Measurements from ENCODE around the gene MAML3.

The MAML3 gene

GRCh38 chr4:139975830-139976272 lies 178.1 kb downstream of the MAML3 start:
- Histone ChIP-seq H3K27ac (peak overlapping the region; percentile 71 to 80), H3K27me3 (no peaks in the 10 kb centered on the region), H3K9me3 (no peaks in the 10 kb centered on the region), H3K36me3 (no peaks in the 10 kb centered on the region), H3K4me3 (no peak overlapping the region), H3K4me1 (peaks cover 0 to 70% (median 40%) of the 10 kb centered on the region in 4 donors)
- TF ChIP-seq, protein P1, sequence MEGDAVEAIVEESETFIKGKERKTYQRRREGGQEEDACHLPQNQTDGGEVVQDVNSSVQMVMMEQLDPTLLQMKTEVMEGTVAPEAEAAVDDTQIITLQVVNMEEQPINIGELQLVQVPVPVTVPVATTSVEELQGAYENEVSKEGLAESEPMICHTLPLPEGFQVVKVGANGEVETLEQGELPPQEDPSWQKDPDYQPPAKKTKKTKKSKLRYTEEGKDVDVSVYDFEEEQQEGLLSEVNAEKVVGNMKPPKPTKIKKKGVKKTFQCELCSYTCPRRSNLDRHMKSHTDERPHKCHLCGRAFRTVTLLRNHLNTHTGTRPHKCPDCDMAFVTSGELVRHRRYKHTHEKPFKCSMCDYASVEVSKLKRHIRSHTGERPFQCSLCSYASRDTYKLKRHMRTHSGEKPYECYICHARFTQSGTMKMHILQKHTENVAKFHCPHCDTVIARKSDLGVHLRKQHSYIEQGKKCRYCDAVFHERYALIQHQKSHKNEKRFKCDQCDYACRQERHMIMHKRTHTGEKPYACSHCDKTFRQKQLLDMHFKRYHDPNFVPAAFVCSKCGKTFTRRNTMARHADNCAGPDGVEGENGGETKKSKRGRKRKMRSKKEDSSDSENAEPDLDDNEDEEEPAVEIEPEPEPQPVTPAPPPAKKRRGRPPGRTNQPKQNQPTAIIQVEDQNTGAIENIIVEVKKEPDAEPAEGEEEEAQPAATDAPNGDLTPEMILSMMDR (IDR thresholded peaks at IDR 0.05) = no peak
- intact Hi-C loops (cut with DNase I; ENCODE audit: low total_unique reads) = loop anchor here (10.0 kb wide), 1 partner anchor 109 kb away; no protein-coding TSS in a partner anchor
- peak in 1 of 2 donors; percentile 41 for DNase-seq

- no peak for DNase-seq
- Histone ChIP-seq H3K27ac (peak overlapping the region; percentile 67 to 71), H3K36me3 (no peaks in the 10 kb centered on the region), H3K4me3 (no peak overlapping the region), H3K9me3 (no peaks in the 10 kb centered on the region), H3K4me1 (peaks cover 0 to 82% (median 37%) of the 10 kb centered on the region in 4 donors), H3K27me3 (no peaks in the 10 kb centered on the region)
- intact Hi-C loops (cut with DNase I; ENCODE audit: low total_unique reads) = loop anchor here (10.0 kb wide), 1 partner anchor 111 kb away; no protein-coding TSS in a partner anchor
- TF ChIP-seq, protein P1 (IDR thresholded peaks at IDR 0.05) = no peak
Observed at GRCh38 chr4:139973616-139974015, 180.4 kb downstream of the MAML3 start.

DNA sequence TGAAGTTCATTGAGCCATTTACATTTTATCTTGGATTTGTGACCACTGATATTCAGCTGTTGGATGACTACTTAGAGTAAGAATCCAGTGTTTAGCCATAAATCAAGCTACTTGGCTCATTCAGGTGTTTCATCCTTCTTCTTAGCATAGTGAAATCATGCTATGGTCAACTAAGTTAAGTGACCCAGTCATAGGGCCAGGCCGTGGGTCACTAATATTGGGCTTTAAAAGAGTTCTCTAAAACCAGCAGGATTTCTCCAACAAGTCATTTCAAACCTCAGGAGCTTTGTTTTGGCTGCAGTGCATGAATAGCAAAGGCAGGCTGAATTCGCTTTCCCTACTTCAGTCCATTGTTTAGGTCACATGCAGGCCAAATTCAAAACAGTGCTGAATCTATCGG lies 181.0 kb downstream of the MAML3 start:
- intact Hi-C loops (cut with DNase I; ENCODE audit: low total_unique reads) = loop anchor here (10.0 kb wide), 1 partner anchor 112 kb away; no protein-coding TSS in a partner anchor
- peak overlapping the region; percentile 67 to 71 for H3K27ac ChIP-seq
- peaks cover 0 to 80% (median 37%) of the 10 kb centered on the region in 4 donors for H3K4me1 ChIP-seq
- no peaks in the 10 kb centered on the region for H3K27me3 ChIP-seq
- no peaks in the 10 kb centered on the region for H3K9me3 ChIP-seq
- TF ChIP-seq, protein P1 (IDR thresholded peaks at IDR 0.05) = no peak
- no peak for DNase-seq
- no peak overlapping the region for H3K4me3 ChIP-seq
- H3K36me3 ChIP-seq = no peaks in the 10 kb centered on the region

- H3K4me3 ChIP-seq = no peak overlapping the region
- H3K4me1 ChIP-seq = peaks cover 0 to 80% (median 39%) of the 10 kb centered on the region in 4 donors
- DNase-seq = no peak
- peak overlapping the region; percentile 67 to 71 for H3K27ac ChIP-seq
- H3K9me3 ChIP-seq = no peaks in the 10 kb centered on the region
- no peaks in the 10 kb centered on the region for H3K36me3 ChIP-seq
- no peaks in the 10 kb centered on the region for H3K27me3 ChIP-seq
- intact Hi-C loops (cut with DNase I; ENCODE audit: low total_unique reads) = loop anchor here (10.0 kb wide), 1 partner anchor 112 kb away; no protein-coding TSS in a partner anchor
- TF ChIP-seq, protein P1 (IDR thresholded peaks at IDR 0.05) = no peak
Observed at GRCh38 chr4:139972305-139972704, 181.7 kb downstream of the MAML3 start.

DNA sequence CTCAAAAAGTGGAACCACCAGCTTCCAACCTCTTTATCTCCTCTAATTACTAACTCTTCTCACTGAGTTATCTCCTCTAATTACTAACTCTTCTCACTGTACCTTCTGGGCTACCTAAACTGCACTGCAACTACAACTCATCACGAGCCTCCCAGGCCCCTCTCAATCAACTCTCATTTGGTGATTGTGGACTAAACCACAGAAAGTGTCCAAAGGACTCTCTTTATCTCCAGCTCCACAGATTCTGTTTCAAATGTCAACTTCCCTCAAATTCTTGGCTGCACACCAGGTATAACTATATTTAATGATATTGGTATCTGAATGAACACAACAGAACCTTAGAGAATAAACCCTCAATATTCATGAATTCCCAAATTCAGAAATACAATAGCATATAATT lies 182.9 kb downstream of the MAML3 start:
- TF ChIP-seq, protein P1 (IDR thresholded peaks at IDR 0.05) = no peak
- H3K9me3 ChIP-seq = no peaks in the 10 kb centered on the region
- no peaks in the 10 kb centered on the region for H3K27me3 ChIP-seq
- intact Hi-C loops (cut with DNase I; ENCODE audit: low total_unique reads) = loop anchor here (10.0 kb wide), 1 partner anchor 114 kb away; no protein-coding TSS in a partner anchor
- peaks cover 0 to 80% (median 37%) of the 10 kb centered on the region in 4 donors for H3K4me1 ChIP-seq
- no peak overlapping the region for H3K4me3 ChIP-seq
- H3K36me3 ChIP-seq = no peaks in the 10 kb centered on the region
- DNase-seq = no peak
- peak overlapping the region; percentile 67 to 71 for H3K27ac ChIP-seq

Measured in tibial artery (tissue), 4 donors.